Gastrocnemius medialis (tissue), 4 donors: ENCODE measurements around the gene LCN12.

Source experiments
- CTCF ChIP-seq, 5 experiments: fragments of 450-650 bp in 3 of 5; fragments of 200-600 bp in 2 of 5; sonication (generic) in 2 of 5; IDR thresholded peaks in 4 of 5; conservative IDR thresholded peaks in 1 of 5; 1 replicate in 4 of 5; 2 replicates in 1 of 5; pipeline ENCODE4 v1.5.1; 2016 to 2019; ENCODE audit warnings: antibody characterized with exemption in 5 of 5, mild to moderate bottlenecking in 3 of 5, moderate library complexity in 3 of 5
- POLR2A ChIP-seq, 2 donors: fragments of 450-650 bp; IDR thresholded peaks; one replicate each; pipeline ENCODE4 v1.6.1; 2017; ENCODE audit warnings: antibody characterized with exemption in 2 of 2, mild to moderate bottlenecking in 2 of 2, moderate library complexity in 2 of 2

- no peak for TF ChIP-seq CTCF (IDR thresholded peaks at IDR 0.05 in 4 of 5, conservative IDR thresholded peaks at IDR 0.05 in 1 of 5)
- TF ChIP-seq POLR2A (IDR thresholded peaks at IDR 0.05) = no peak
These were observed 19.7 kb downstream of the LCN12 start for GRCh38 chr9:136971746-136972145.
